HepG2 (cell line): ENCODE data around the gene KXD1. TPM values are rescaled to one million over a fixed set of nuclear protein-coding genes. Genes with fewer than 3 reads are reported as not detected.

ENCODE experiments used
- ATAC-seq: fragments of 200-7000 bp; cut with Tn5 transposase; 3 replicates; pipeline ENCODE4 v1.9.1; 2020; ENCODE audit warnings: mild to moderate bottlenecking, moderate library complexity
- Bru-seq: library from RNA; stranded (reverse); fragments of 400-500 nt; gene quantifications from one replicate; lab custom pipeline; 2021; lab: Mats Ljungman, UMichigan
- BruChase-seq, 2 experiments: library from RNA; stranded (reverse); fragments of 400-500 nt; gene quantifications; one replicate each; lab custom pipeline; 2021; lab: Mats Ljungman, UMichigan
- BruUV-seq: library from RNA; stranded (reverse); fragments of 400-500 nt; replicated peaks from 2 replicates; lab custom pipeline; 2021; lab: Mats Ljungman, UMichigan
- CTCF ChIA-PET: fragments of 300-600 bp; formaldehyde crosslinking; extraction: SDS; loops from one replicate; lab custom pipeline; 2021; ENCODE audit warnings: low total read pairs, inconsistent platforms, low intra/inter-chr PET ratio; lab: Yijun Ruan, JAX
- POLR2A ChIA-PET: fragments of 350-600 bp; sonication (Branson Sonifier 250); formaldehyde crosslinking; loops from one replicate; lab custom pipeline; 2020; ENCODE audit warnings: antibody characterized with exemption, inconsistent platforms; lab: Yijun Ruan, JAX
- DNase-seq: peaks from one replicate; pipeline ENCODE4 v3.0.0-alpha.2; 2015; ENCODE audit warnings: low spot score
- FAIRE-seq: peaks from 3 replicates; lab custom pipeline; 2011; peaks lifted over from hg19 to GRCh38; lab: Jason Lieb, UNC
- H2AFZ ChIP-seq: one replicate; pipeline ENCODE4 v1.6.1; 2011; ENCODE audit warnings: low read length, inconsistent platforms
- H3K27ac ChIP-seq: fragments of 300-600 bp; 3 replicates; pipeline ENCODE4 v1.8.0; 2011; ENCODE audit warnings: mixed run types, mild to moderate bottlenecking, mixed read lengths, low read length, inconsistent platforms; ENCODE audit not compliant: insufficient read depth; ENCODE audit errors: extremely low read length
- H3K27me3 ChIP-seq, 2 experiments: fragments of 200-600 bp in 1 of 2; 2 replicates in 1 of 2; 3 replicates in 1 of 2; pipeline versions ENCODE4 v1.6.0 to v1.8.0; 2011; ENCODE audit warnings: low read length in 2 of 2, mild to moderate bottlenecking in 2 of 2, moderate library complexity in 2 of 2, inconsistent platforms in 1 of 2; ENCODE audit not compliant: insufficient read depth in 2 of 2, control insufficient read depth in 1 of 2
- H3K36me3 ChIP-seq, 2 experiments: fragments of 200-600 bp in 1 of 2; replicated peaks in 1 of 2; 2 replicates in 1 of 2; 3 replicates in 1 of 2; pipeline versions ENCODE4 v1.5.1 to v1.8.0; 2011; ENCODE audit warnings: low read length in 2 of 2, inconsistent platforms in 1 of 2; ENCODE audit not compliant: insufficient read depth in 2 of 2, control insufficient read depth in 1 of 2
- H3K4me1 ChIP-seq: 2 replicates; pipeline ENCODE4 v1.5.1; 2012; ENCODE audit warnings: low read length, inconsistent platforms; ENCODE audit not compliant: insufficient read depth
- H3K4me2 ChIP-seq: 2 replicates; pipeline ENCODE4 v1.6.0; 2011; ENCODE audit warnings: low read depth, low read length, inconsistent platforms
- H3K4me3 ChIP-seq, 3 experiments: fragments of 200-600 bp in 1 of 3; sonication (generic), shearing (Covaris generic) in 1 of 3; replicated peaks in 1 of 3; 2 replicates each; pipeline ENCODE4 v1.5.1; 2011 to 2016; ENCODE audit warnings: low read length in 3 of 3, inconsistent platforms in 2 of 3, low read depth in 2 of 3, mild to moderate bottlenecking in 2 of 3, control low read depth in 1 of 3, mixed read lengths in 1 of 3; ENCODE audit not compliant: insufficient read depth in 1 of 3
- H3K79me2 ChIP-seq: one replicate; pipeline ENCODE4 v1.6.1; 2011; ENCODE audit warnings: low read length, inconsistent platforms; ENCODE audit not compliant: insufficient read depth
- H3K9ac ChIP-seq: 2 replicates; pipeline ENCODE4 v1.6.0; 2011; ENCODE audit warnings: mild to moderate bottlenecking, low read depth, low read length, inconsistent platforms; ENCODE audit not compliant: insufficient read depth
- H3K9me3 ChIP-seq: 2 replicates; pipeline ENCODE4 v1.5.1; 2012; ENCODE audit warnings: mild to moderate bottlenecking, low read length
- H4K20me1 ChIP-seq: 2 replicates; pipeline ENCODE4 v1.6.0; 2011; ENCODE audit warnings: inconsistent platforms, mild to moderate bottlenecking, low read length, moderate library complexity; ENCODE audit not compliant: insufficient read depth
- CREM ChIP-seq, 2 experiments: sonication (generic) in 1 of 2; formaldehyde crosslinking in 1 of 2; IDR thresholded peaks; 2 replicates each; pipeline versions ENCODE4 v1.4.0 to v1.6.1; 2016 to 2020; ENCODE audit warnings: antibody characterized with exemption in 1 of 2, mild to moderate bottlenecking in 1 of 2, missing genetic modification reagents in 1 of 2
- FOXK2 ChIP-seq: fragments of 450-650 bp; IDR thresholded peaks from 2 replicates; pipeline ENCODE4 v1.6.1; 2016
- PAXIP1 ChIP-seq: sonication (generic); formaldehyde crosslinking; conservative IDR thresholded peaks from 2 replicates; pipeline ENCODE4 v1.4.0; 2020; ENCODE audit warnings: mild to moderate bottlenecking, missing genetic modification reagents, moderate library complexity
- PHF21A ChIP-seq: sonication (generic); formaldehyde crosslinking; IDR thresholded peaks from 2 replicates; pipeline ENCODE4 v1.5.0; 2020; ENCODE audit warnings: mild to moderate bottlenecking, missing genetic modification reagents
- SIN3A ChIP-seq: IDR thresholded peaks from 2 replicates; pipeline ENCODE4 v1.6.1; 2011; ENCODE audit warnings: low read depth, mild to moderate bottlenecking, control low read depth, low read length, borderline replicate concordance
- SKIL ChIP-seq: sonication (generic); formaldehyde crosslinking; IDR thresholded peaks from 2 replicates; pipeline ENCODE4 v1.8.0; 2022; ENCODE audit warnings: missing genetic modification reagents, mild to moderate bottlenecking, moderate library complexity, borderline replicate concordance
- TRIM22 ChIP-seq: fragments of 450-650 bp; IDR thresholded peaks from 2 replicates; pipeline ENCODE4 v1.6.1; 2017
- ZNF780A ChIP-seq: sonication (generic); formaldehyde crosslinking; IDR thresholded peaks from 2 replicates; pipeline ENCODE4 v1.8.0; 2022; ENCODE audit warnings: mild to moderate bottlenecking, missing genetic modification reagents, moderate library complexity
- WGBS: methylation state at CpG from one replicate; pipeline ENCODE4 v1.1.6; 2017; ENCODE audit warnings: low lambda C conversion rate; 5-methylcytosine and 5-hydroxymethylcytosine counted together
- in situ Hi-C: cut with HindIII; loops from 2 replicates; pipeline ENCODE4 v1.10.0; 2017; ENCODE audit warnings: low pct_unique_long_range_greater_than_20kb; ENCODE audit not compliant: extremely low pct_ligation_motif_present
- intact Hi-C: fragments of 100-400 bp; cut with micrococcal nuclease; formaldehyde crosslinking; loops from one replicate; pipeline ENCODE4 v1.10.0; 2022; ENCODE audit not compliant: unreplicated experiment
- long read RNA-seq, 2 experiments: library from RNA in 1 of 2; library from polyadenylated mRNA in 1 of 2; stranded (forward) in 1 of 2; unstranded in 1 of 2; transcript quantifications; one replicate each; pipeline ENCODE4 v2.0.0, GENCODE V29; 2019 to 2022
- polyA minus RNA-seq, 3 experiments: library from RNA; depleted of rRNA, polyadenylated mRNA; stranded (reverse); fragments of >200 nt; gene quantifications; 2 replicates each; pipeline ENCODE4 v1.2.3, GENCODE V29; 2011; ENCODE audit warnings: low replicate concordance in 1 of 3
- polyA plus RNA-seq, 8 experiments: library from polyadenylated mRNA; depleted of rRNA in 3 of 8; stranded (reverse) in 7 of 8; unstranded in 1 of 8; fragments of >200 nt; fragmentation: Illumina TruSeq in 4 of 8; extraction: Trizol in 4 of 8; gene quantifications; 2 replicates each; pipeline versions ENCODE4 v1.2.1 to v1.2.3, GENCODE V29; 2011 to 2016; ENCODE audit warnings: low read depth in 4 of 8, missing spikeins in 1 of 8, mixed read lengths in 1 of 8; ENCODE audit not compliant: insufficient read depth in 1 of 8
- total RNA-seq, 5 experiments: library from RNA; depleted of rRNA; stranded (reverse); fragments of >200 nt; fragmentation: Illumina TruSeq; extraction: Trizol; gene quantifications; 2 replicates each; pipeline ENCODE4 v1.2.3, GENCODE V29; 2016; ENCODE audit warnings: low read depth in 1 of 5

KXD1 gene
- total RNA-seq (2016; rRNA removed; fragmentation: Illumina TruSeq; extraction: Trizol) (44.6 and 53.1 TPM in 2 replicates), polyA plus RNA-seq (2011; rRNA removed) (143 and 160 TPM in 2 replicates), polyA minus RNA-seq (2011; rRNA and poly(A)+ RNA removed; ENCODE audit: low replicate concordance) (73.9 and 103 TPM in 2 replicates), Bru-seq, nascent RNA (percentile 59 among the genes with signal in this experiment), BruChase-seq, experiment 1, labeled RNA remaining after a 6-hour chase (percentile 75 among the genes with signal in this experiment), BruChase-seq, experiment 2, labeled RNA remaining after a 2-hour chase (percentile 65 among the genes with signal in this experiment)
- 49.9 and 63.5 TPM in 2 replicates for total RNA-seq (2016; cell fraction: cytosol; rRNA removed; fragmentation: Illumina TruSeq; extraction: Trizol; ENCODE audit: low read depth)
- total RNA-seq (2016; cell fraction: insoluble cytoplasmic fraction; rRNA removed; fragmentation: Illumina TruSeq; extraction: Trizol): 46.0 and 46.4 TPM in 2 replicates
- total RNA-seq (2016; cell fraction: membrane; rRNA removed; fragmentation: Illumina TruSeq; extraction: Trizol): 90.1 and 104 TPM in 2 replicates
- total RNA-seq (2016; cell fraction: nucleus; rRNA removed; fragmentation: Illumina TruSeq; extraction: Trizol): 20.4 and 21.0 TPM in 2 replicates
- 112 and 130 TPM in 2 replicates for polyA plus RNA-seq (2011; cell fraction: cytosol; rRNA removed)
- 122 and 125 TPM in 2 replicates for polyA plus RNA-seq (2011; cell fraction: nucleus; rRNA removed)
- polyA plus RNA-seq (2012): 61.5 and 85.8 TPM in 2 replicates
- 72.0 and 99.5 TPM in 2 replicates for polyA plus RNA-seq (2016; cell fraction: cytosol; fragmentation: Illumina TruSeq; extraction: Trizol; ENCODE audit: low read depth)
- polyA plus RNA-seq (2016; cell fraction: insoluble cytoplasmic fraction; fragmentation: Illumina TruSeq; extraction: Trizol; ENCODE audit: low read depth): 68.6 and 76.3 TPM in 2 replicates
- polyA plus RNA-seq (2016; cell fraction: membrane; fragmentation: Illumina TruSeq; extraction: Trizol; ENCODE audit: low read depth): 121 and 126 TPM in 2 replicates
- 62.9 and 64.5 TPM in 2 replicates for polyA plus RNA-seq (2016; cell fraction: nucleus; fragmentation: Illumina TruSeq; extraction: Trizol; ENCODE audit: insufficient read depth, low read depth)
- polyA minus RNA-seq (2011; cell fraction: cytosol; rRNA and poly(A)+ RNA removed): 43.1 and 52.2 TPM in 2 replicates
- 20.0 and 23.6 TPM in 2 replicates for polyA minus RNA-seq (2011; cell fraction: nucleus; rRNA and poly(A)+ RNA removed)
- long read RNA-seq, experiment 1, transcript KXD1-205 (4 exons, 686 nt): minor isoform, 5 of 97 reads
- long read RNA-seq, experiment 1, transcript KXD1-201 (5 exons, 1,426 nt): major isoform, 70 of 97 reads
- long read RNA-seq, experiment 1, partial matches to known transcripts: 3 of 97 reads
- long read RNA-seq, experiment 1, other reads (novel, unspliced or antisense): 8 of 97 reads
- long read RNA-seq, experiment 2, transcript KXD1-205 (4 exons, 686 nt): minor isoform, 7 of 204 reads
- long read RNA-seq, experiment 2, transcript KXD1-204 (6 exons, 1,095 nt): minor isoform, 10 of 204 reads
- long read RNA-seq, experiment 2, transcript KXD1-201 (5 exons, 1,426 nt): major isoform, 127 of 204 reads
- long read RNA-seq, experiment 2, partial matches to known transcripts: 23 of 204 reads
- long read RNA-seq, experiment 2, other reads (novel, unspliced or antisense): 31 of 204 reads

GRCh38 chr19:18557411-18558201 is at the start of gene KXD1:
KXD1 (plus strand) TSS chr19:18557870; CDS start chr19:18562057, 4,187 bp downstream.
- Histone ChIP-seq H3K4me3 (peak within 1 kb of the TSS; percentile 69 to 90 (median 86)), H3K27me3 (no peaks in the 10 kb centered on the region; a peak in 1 of 5 replicates), H3K9me3 (no peaks in the 10 kb centered on the region), H3K36me3 (peaks cover 4 to 9% of the 10 kb centered on the region in 2 experiments; a peak in 3 of 5 replicates), H3K9ac (peak within 1 kb of the TSS; percentile 81), H3K27ac (peak within 1 kb of the TSS; percentile 50), H3K79me2 (peaks cover 21% of the 10 kb centered on the region), H4K20me1 (no peaks in the 10 kb centered on the region), H2AFZ (no peak within 1 kb of the TSS), H3K4me2 (peak within 1 kb of the TSS; percentile 83), H3K4me1 (peaks cover 44% of the 10 kb centered on the region)
- peak; percentile 87 for FAIRE-seq
- DNase-seq: peak; percentile 95
- POLR2A ChIA-PET: interaction anchor here (0.6 to 3.0 kb wide), 16 partner anchors 13 to 362 kb away, joined by 3 to 55 read pairs (median 4); partner anchors contain the start of genes COPE, DDX49, ELL and REX1BD
- intact Hi-C loops (loop anchor here (1.0 to 2.0 kb wide), 3 partner anchors 15 to 88 kb away; partner anchors contain the start of genes ELL and FKBP8), in situ Hi-C loops (no loop called here)
- CTCF ChIA-PET: no interaction called here
- no TSS peak for BruUV-seq
- 2% methylated on average over 36 of the region's 58 CpGs for WGBS
- peak; percentile 95 for ATAC-seq
- TF ChIP-seq PAXIP1 (0 out of 2 replicates have a peak, but pooled peaks have one; percentile 36), FOXK2 (no peak), SKIL (no peak), SIN3A (peak; percentile 85; the same call in 1 of the 2 replicates), CREM (IDR thresholded peaks at IDR 0.05) (peak; percentile 50), CREM (CRISPR knock-in tag; IDR thresholded peaks at IDR 0.05) (no peak), ZNF780A (no peak), PHF21A (CRISPR knock-in tag) (peak; percentile 88), TRIM22 (no peak)
